ENCODE data around the gene PRG2. TPM values are rescaled to one million over a fixed set of nuclear protein-coding genes. Genes with fewer than 3 reads are reported as not detected.

Gene PRG2
- total RNA-seq, 2 experiments from 2014 or later = 1.1 TPM; not detected in 1

DNA sequence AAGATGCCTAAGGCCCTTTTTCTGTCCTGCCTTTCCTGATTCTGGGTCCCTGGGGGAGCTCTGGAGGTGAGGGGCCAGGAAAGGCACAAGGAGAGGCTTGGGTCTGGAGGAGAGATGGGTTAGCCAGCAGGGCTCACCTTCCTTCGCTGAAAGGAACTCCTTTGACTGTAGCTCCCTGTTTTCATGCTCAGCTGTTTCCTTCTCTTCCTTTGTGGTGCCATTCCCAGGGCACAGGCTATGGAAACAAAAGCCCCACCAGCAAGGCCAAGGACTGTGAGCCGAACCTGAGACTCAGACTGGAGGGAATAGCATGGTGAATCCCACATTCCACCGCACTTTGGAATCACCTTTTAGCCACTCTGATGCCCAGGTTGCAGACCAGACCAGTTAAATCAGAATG is 26.0 kb upstream of the PRG2 start:
- Histone ChIP-seq H3K4me1 (ENCODE audit: insufficient read depth, low read length, poor library complexity, severe bottlenecking) (no peaks in the 10 kb centered on the region), H3K4me2 (ENCODE audit: low read length) (no peak overlapping the region), H3K4me3 (ENCODE audit: low read depth, low read length, poor library complexity, severe bottlenecking) (no peak overlapping the region), H3K9me2 (ENCODE audit: insufficient read depth, low read length) (no peaks in the 10 kb centered on the region), H3K9me3 (ENCODE audit: low read length) (no peaks in the 10 kb centered on the region), H3K27ac (ENCODE audit: low read depth, low read length, poor library complexity, severe bottlenecking) (no peak overlapping the region), H3K79me2 (ENCODE audit: insufficient read depth, low read depth, low read length) (no peaks in the 10 kb centered on the region), H3K36me3 (ENCODE audit: insufficient read depth, low read length) (peaks cover 98% of the 10 kb centered on the region), H4K20me1 (ENCODE audit: insufficient read depth, low read length) (no peaks in the 10 kb centered on the region), H2AFZ (ENCODE audit: low read length) (no peak overlapping the region)
- POLR2A ChIA-PET = no interaction called here
- TF ChIP-seq, protein P1, sequence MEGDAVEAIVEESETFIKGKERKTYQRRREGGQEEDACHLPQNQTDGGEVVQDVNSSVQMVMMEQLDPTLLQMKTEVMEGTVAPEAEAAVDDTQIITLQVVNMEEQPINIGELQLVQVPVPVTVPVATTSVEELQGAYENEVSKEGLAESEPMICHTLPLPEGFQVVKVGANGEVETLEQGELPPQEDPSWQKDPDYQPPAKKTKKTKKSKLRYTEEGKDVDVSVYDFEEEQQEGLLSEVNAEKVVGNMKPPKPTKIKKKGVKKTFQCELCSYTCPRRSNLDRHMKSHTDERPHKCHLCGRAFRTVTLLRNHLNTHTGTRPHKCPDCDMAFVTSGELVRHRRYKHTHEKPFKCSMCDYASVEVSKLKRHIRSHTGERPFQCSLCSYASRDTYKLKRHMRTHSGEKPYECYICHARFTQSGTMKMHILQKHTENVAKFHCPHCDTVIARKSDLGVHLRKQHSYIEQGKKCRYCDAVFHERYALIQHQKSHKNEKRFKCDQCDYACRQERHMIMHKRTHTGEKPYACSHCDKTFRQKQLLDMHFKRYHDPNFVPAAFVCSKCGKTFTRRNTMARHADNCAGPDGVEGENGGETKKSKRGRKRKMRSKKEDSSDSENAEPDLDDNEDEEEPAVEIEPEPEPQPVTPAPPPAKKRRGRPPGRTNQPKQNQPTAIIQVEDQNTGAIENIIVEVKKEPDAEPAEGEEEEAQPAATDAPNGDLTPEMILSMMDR (conservative IDR thresholded peaks at IDR 0.05; ENCODE audit: low read length) = no peak
- no peak for TF ChIP-seq EZH2phosphoT487 (IDR thresholded peaks at IDR 0.05; ENCODE audit: borderline replicate concordance, low read depth, low read length)
- intact Hi-C loops (cut with micrococcal nuclease; ENCODE audit: unreplicated experiment) = no loop called here
- DNase-seq (ENCODE audit: low spot score) = no peak
- CTCF ChIA-PET (ENCODE audit: unreplicated experiment) = no interaction called here
- no TSS peak for BruUV-seq (replicated peaks)

GRCh38 chr11:57414612-57415212 is 24.3 kb upstream of the PRG2 start:
- Histone ChIP-seq H3K27ac (ENCODE audit: low read depth, low read length, poor library complexity, severe bottlenecking) (no peak overlapping the region), H2AFZ (ENCODE audit: low read length) (no peak overlapping the region), H3K4me2 (ENCODE audit: low read length) (no peak overlapping the region), H3K4me3 (ENCODE audit: low read depth, low read length, poor library complexity, severe bottlenecking) (no peak overlapping the region), H3K4me1 (ENCODE audit: insufficient read depth, low read length, poor library complexity, severe bottlenecking) (no peaks in the 10 kb centered on the region), H3K79me2 (ENCODE audit: insufficient read depth, low read depth, low read length) (no peaks in the 10 kb centered on the region), H3K36me3 (ENCODE audit: insufficient read depth, low read length) (peaks cover 97% of the 10 kb centered on the region), H3K9me3 (ENCODE audit: low read length) (no peaks in the 10 kb centered on the region), H3K9me2 (ENCODE audit: insufficient read depth, low read length) (no peaks in the 10 kb centered on the region), H4K20me1 (ENCODE audit: insufficient read depth, low read length) (no peaks in the 10 kb centered on the region)
- DNase-seq (ENCODE audit: low spot score) = no peak
- ChIA-PET CTCF (ENCODE audit: unreplicated experiment) (no interaction called here), POLR2A (no interaction called here)
- no peak for TF ChIP-seq EZH2phosphoT487 (IDR thresholded peaks at IDR 0.05; ENCODE audit: borderline replicate concordance, low read depth, low read length)
- TF ChIP-seq, protein P1 (conservative IDR thresholded peaks at IDR 0.05; ENCODE audit: low read length) = no peak
- no TSS peak for BruUV-seq (replicated peaks)
- intact Hi-C loops (cut with micrococcal nuclease; ENCODE audit: unreplicated experiment) = no loop called here

DNA sequence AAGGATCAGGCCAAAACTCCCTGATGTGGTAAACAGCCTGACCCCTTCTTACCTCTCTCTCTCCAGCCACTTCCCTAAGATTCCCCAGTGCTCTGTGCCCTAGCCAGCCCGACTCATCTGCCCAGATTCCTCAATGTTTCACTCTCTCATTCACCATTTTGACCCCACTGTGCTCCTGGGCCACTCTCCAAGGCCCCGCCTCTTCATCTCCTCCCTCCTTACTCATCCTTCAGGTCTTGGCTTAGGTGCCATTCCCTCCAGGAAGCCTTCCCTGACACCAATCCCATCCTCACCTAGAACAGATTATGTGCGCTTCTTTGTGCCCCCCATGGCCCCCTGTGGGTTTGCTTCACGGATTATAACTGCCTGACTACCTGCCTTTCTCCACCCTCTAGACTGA is 23.2 kb upstream of the PRG2 start:
- DNase-seq (ENCODE audit: low spot score) = no peak
- CTCF ChIA-PET (ENCODE audit: unreplicated experiment) = no interaction called here
- Histone ChIP-seq H3K4me2 (ENCODE audit: low read length) (no peak overlapping the region), H3K9me3 (ENCODE audit: low read length) (no peaks in the 10 kb centered on the region), H3K27ac (ENCODE audit: low read depth, low read length, poor library complexity, severe bottlenecking) (no peak overlapping the region), H3K4me3 (ENCODE audit: low read depth, low read length, poor library complexity, severe bottlenecking) (no peak overlapping the region), H4K20me1 (ENCODE audit: insufficient read depth, low read length) (no peaks in the 10 kb centered on the region), H3K36me3 (ENCODE audit: insufficient read depth, low read length) (peaks cover 96% of the 10 kb centered on the region), H3K79me2 (ENCODE audit: insufficient read depth, low read depth, low read length) (no peaks in the 10 kb centered on the region), H3K9me2 (ENCODE audit: insufficient read depth, low read length) (no peaks in the 10 kb centered on the region), H2AFZ (ENCODE audit: low read length) (no peak overlapping the region), H3K4me1 (ENCODE audit: insufficient read depth, low read length, poor library complexity, severe bottlenecking) (no peaks in the 10 kb centered on the region)
- intact Hi-C loops (cut with micrococcal nuclease; ENCODE audit: unreplicated experiment) = no loop called here
- BruUV-seq (replicated peaks) = no TSS peak
- TF ChIP-seq, protein P1 (conservative IDR thresholded peaks at IDR 0.05; ENCODE audit: low read length) = no peak
- TF ChIP-seq EZH2phosphoT487 (IDR thresholded peaks at IDR 0.05; ENCODE audit: borderline replicate concordance, low read depth, low read length) = no peak
- POLR2A ChIA-PET = no interaction called here
